GM23338 (cell line): ENCODE data around the gene CLNK.

Source experiments
- CREB1 ChIP-seq: fragments of 250-450 bp; sonication (Bioruptor Pico); IDR thresholded peaks from 2 replicates; pipeline ENCODE4 v1.5.0; 2020; ENCODE audit warnings: low read depth, mild to moderate bottlenecking, moderate library complexity
- EZH2 ChIP-seq: fragments of 200-600 bp; sonication (generic); IDR thresholded peaks from one replicate; pipeline ENCODE4 v1.8.0; 2017; ENCODE audit warnings: antibody characterized with exemption, mild to moderate bottlenecking, low read depth; ENCODE audit not compliant: unreplicated experiment
- JUNB ChIP-seq: IDR thresholded peaks from one replicate; pipeline ENCODE4 v1.6.1; 2016; ENCODE audit warnings: antibody characterized with exemption; ENCODE audit not compliant: unreplicated experiment
- POLR2AphosphoS5 ChIP-seq: IDR thresholded peaks from 2 replicates; pipeline ENCODE4 v1.6.1; 2016; ENCODE audit warnings: antibody characterized with exemption, low read depth
- REST ChIP-seq: IDR thresholded peaks from one replicate; pipeline ENCODE4 v1.6.1; 2018; ENCODE audit warnings: antibody characterized with exemption; ENCODE audit not compliant: unreplicated experiment
- TF ChIP-seq, protein P1 (sequence below), 2 experiments: fragments of 200-600 bp in 1 of 2; sonication (generic) in 1 of 2; conservative IDR thresholded peaks; 2 replicates each; pipeline versions ENCODE4 v1.5.1 to v1.6.1; 2016 to 2017; ENCODE audit warnings: antibody characterized with exemption in 2 of 2, low read depth in 2 of 2, mild to moderate bottlenecking in 2 of 2, moderate library complexity in 1 of 2

DNA sequence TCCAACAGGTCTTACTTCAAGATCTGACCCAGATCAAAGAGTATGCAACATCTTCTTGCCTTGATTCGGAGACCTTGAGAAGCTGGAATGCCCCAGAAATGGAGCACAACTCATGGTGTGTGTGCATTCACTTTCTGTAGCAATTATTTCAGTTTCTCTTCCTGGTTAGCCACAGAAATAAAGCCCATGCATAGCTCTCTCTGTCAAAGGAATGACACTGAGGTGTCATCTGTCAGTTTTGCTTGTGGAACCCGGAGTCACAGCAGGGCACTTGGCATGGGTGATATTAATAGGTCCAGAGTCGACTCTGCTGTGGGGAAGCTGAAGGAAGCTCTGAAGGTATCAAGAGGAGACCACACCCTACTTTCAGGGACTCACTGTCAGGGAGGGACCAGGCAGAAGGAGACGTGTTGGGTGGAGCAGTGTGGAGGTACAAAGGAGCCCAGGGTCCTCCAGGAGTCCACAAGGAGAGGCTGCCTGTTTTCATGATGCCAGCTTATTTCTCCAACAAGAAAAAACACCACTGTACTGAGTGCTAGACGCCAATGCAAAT lies 10.7 kb downstream of the CLNK start:
- TF ChIP-seq, protein P1, sequence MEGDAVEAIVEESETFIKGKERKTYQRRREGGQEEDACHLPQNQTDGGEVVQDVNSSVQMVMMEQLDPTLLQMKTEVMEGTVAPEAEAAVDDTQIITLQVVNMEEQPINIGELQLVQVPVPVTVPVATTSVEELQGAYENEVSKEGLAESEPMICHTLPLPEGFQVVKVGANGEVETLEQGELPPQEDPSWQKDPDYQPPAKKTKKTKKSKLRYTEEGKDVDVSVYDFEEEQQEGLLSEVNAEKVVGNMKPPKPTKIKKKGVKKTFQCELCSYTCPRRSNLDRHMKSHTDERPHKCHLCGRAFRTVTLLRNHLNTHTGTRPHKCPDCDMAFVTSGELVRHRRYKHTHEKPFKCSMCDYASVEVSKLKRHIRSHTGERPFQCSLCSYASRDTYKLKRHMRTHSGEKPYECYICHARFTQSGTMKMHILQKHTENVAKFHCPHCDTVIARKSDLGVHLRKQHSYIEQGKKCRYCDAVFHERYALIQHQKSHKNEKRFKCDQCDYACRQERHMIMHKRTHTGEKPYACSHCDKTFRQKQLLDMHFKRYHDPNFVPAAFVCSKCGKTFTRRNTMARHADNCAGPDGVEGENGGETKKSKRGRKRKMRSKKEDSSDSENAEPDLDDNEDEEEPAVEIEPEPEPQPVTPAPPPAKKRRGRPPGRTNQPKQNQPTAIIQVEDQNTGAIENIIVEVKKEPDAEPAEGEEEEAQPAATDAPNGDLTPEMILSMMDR (conservative IDR thresholded peaks at IDR 0.05; ENCODE audit: low read depth in 2 of 2), result no peak
- TF ChIP-seq JUNB (no peak), EZH2 (no peak), CREB1 (CRISPR knock-in tag) (no peak), REST (no peak), POLR2AphosphoS5 (no peak)
